Stomach (tissue), 4 donors: ENCODE results near the gene GRB14.

Source experiments
- EP300 ChIP-seq: sonication (generic); formaldehyde crosslinking; IDR thresholded peaks from one replicate; pipeline ENCODE4 v1.6.1; 2017; ENCODE audit warnings: antibody characterized with exemption
- POLR2A ChIP-seq, 4 donors: fragments of 450-650 bp; IDR thresholded peaks; one replicate each; pipeline ENCODE4 v1.6.1; 2016; ENCODE audit warnings: antibody characterized with exemption in 4 of 4, control low read depth in 2 of 4, mild to moderate bottlenecking in 1 of 4, moderate library complexity in 1 of 4
- TF ChIP-seq, protein P1 (sequence below), 7 experiments: fragments of 450-650 bp in 4 of 7; fragments of 200-600 bp in 3 of 7; sonication (generic) in 3 of 7; IDR thresholded peaks; one replicate each; pipeline ENCODE4 v1.5.1; 2016 to 2019; ENCODE audit warnings: antibody characterized with exemption in 7 of 7, control low read depth in 2 of 7, mild to moderate bottlenecking in 1 of 7

DNA sequence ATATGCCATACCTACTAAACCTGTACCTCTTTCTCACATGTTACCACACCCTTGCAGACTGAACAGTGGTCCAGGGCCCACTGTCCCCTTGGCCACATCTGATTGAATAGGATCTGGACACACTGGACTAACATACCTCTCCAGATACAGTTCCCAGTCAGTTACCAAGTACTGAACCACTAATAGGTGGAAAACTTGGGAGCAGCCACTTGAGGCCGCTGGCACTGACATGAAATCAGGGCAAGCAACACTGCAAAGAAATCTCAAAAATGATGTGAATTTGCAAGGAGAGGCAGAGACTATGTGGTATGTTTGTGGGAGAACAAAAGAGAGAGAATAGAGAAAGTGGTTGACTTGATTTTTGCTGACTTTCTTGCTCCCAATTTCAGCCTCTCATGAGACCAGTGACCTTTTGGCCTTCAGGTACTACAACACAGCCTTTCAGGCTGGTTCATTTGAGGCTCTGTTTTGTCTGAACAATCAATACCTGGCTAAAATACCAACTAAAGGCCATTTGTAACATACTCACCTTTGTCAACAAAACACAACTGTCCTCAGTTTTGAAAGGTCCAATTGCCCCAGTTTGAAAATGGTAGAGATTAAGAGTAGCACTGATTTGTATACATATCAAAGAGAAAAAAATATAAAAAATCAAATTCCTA lies 7.8 kb downstream of the GRB14 start:
- TF ChIP-seq, protein P1, sequence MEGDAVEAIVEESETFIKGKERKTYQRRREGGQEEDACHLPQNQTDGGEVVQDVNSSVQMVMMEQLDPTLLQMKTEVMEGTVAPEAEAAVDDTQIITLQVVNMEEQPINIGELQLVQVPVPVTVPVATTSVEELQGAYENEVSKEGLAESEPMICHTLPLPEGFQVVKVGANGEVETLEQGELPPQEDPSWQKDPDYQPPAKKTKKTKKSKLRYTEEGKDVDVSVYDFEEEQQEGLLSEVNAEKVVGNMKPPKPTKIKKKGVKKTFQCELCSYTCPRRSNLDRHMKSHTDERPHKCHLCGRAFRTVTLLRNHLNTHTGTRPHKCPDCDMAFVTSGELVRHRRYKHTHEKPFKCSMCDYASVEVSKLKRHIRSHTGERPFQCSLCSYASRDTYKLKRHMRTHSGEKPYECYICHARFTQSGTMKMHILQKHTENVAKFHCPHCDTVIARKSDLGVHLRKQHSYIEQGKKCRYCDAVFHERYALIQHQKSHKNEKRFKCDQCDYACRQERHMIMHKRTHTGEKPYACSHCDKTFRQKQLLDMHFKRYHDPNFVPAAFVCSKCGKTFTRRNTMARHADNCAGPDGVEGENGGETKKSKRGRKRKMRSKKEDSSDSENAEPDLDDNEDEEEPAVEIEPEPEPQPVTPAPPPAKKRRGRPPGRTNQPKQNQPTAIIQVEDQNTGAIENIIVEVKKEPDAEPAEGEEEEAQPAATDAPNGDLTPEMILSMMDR (IDR thresholded peaks at IDR 0.05) = no peak
- no peak for TF ChIP-seq EP300
- no peak for TF ChIP-seq POLR2A (IDR thresholded peaks at IDR 0.05)
